Parathyroid adenoma (tissue), 2 donors: ENCODE data around the gene FXYD2.

Experiments
- H2AFZ ChIP-seq: fragments of 300-600 bp; sonication (generic); one replicate; pipeline ENCODE4 v1.7.0; 2017; ENCODE audit warnings: antibody characterized with exemption, mild to moderate bottlenecking
- H3K27ac ChIP-seq: fragments of 300-600 bp; sonication (generic); one replicate; pipeline ENCODE4 v1.7.0; 2017
- H3K27me3 ChIP-seq: fragments of 300-600 bp; sonication (generic); one replicate; pipeline ENCODE4 v1.7.0; 2017; ENCODE audit warnings: low read length; ENCODE audit not compliant: control insufficient read depth, insufficient read depth
- H3K36me3 ChIP-seq: fragments of 300-600 bp; sonication (generic); one replicate; pipeline ENCODE4 v1.7.0; 2017; ENCODE audit warnings: low read length; ENCODE audit not compliant: control insufficient read depth, insufficient read depth
- H3K4me1 ChIP-seq: fragments of 300-600 bp; sonication (generic); one replicate; pipeline ENCODE4 v1.7.0; 2017; ENCODE audit warnings: control low read depth
- H3K4me2 ChIP-seq: fragments of 300-600 bp; sonication (generic); one replicate; pipeline ENCODE4 v1.7.0; 2017; ENCODE audit warnings: low read length
- H3K4me3 ChIP-seq: fragments of 300-600 bp; sonication (generic); one replicate; pipeline ENCODE4 v1.7.0; 2017; ENCODE audit warnings: low read depth, low read length
- H3K79me2 ChIP-seq: fragments of 300-600 bp; sonication (generic); one replicate; pipeline ENCODE4 v1.7.0; 2017; ENCODE audit warnings: control low read depth
- H3K9ac ChIP-seq: fragments of 300-600 bp; sonication (generic); one replicate; pipeline ENCODE4 v1.7.0; 2017; ENCODE audit warnings: mild to moderate bottlenecking
- H3K9me3 ChIP-seq: fragments of 300-600 bp; sonication (generic); one replicate; pipeline ENCODE4 v1.7.0; 2017; ENCODE audit warnings: low read length; ENCODE audit not compliant: control insufficient read depth
- TF ChIP-seq, protein P1 (sequence below): fragments of 300-600 bp; sonication (generic); IDR thresholded peaks from one replicate; pipeline ENCODE4 v1.7.0; 2017; ENCODE audit warnings: antibody characterized with exemption, mild to moderate bottlenecking
- donor health status: primary hyperparathyroidism.

FXYD2 gene

DNA sequence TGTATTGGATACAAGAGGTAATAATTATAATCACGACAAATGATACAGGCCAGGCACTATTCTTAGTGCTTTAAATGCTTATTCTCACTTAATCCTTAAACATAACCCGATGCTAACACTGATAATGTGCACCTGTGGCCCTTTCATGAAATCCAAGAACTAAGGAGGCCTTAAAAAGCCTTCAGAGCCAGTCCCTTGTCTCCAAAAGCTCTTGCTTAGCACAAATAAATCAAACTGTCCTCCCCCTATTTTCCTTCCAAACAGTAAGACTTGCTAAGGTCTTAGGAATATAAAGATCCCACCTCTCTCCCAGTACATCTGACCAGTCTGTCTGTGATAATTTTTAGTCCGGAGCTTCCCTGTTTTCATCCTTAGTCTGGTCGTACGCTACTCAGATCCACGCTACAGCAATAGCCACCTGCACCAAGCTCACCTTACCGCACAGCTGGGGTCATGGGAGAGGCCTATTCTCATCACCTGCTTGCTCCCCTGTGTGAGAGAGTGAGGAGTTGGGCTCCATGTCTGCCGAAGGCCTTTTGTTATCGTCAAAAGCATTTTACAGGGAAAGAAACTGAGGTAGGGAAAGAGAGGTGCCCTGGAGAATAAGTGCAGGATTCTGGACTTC lies 35.1 kb upstream of the FXYD2 start:
- Histone ChIP-seq H3K79me2 (no peaks in the 10 kb centered on the region), H3K27me3 (no peaks in the 10 kb centered on the region), H3K4me2 (no peak overlapping the region), H3K27ac (no peak overlapping the region), H3K4me1 (no peaks in the 10 kb centered on the region), H3K36me3 (no peaks in the 10 kb centered on the region), H3K9me3 (no peaks in the 10 kb centered on the region), H3K9ac (no peak overlapping the region), H3K4me3 (no peak overlapping the region), H2AFZ (no peak overlapping the region)
- TF ChIP-seq, protein P1, sequence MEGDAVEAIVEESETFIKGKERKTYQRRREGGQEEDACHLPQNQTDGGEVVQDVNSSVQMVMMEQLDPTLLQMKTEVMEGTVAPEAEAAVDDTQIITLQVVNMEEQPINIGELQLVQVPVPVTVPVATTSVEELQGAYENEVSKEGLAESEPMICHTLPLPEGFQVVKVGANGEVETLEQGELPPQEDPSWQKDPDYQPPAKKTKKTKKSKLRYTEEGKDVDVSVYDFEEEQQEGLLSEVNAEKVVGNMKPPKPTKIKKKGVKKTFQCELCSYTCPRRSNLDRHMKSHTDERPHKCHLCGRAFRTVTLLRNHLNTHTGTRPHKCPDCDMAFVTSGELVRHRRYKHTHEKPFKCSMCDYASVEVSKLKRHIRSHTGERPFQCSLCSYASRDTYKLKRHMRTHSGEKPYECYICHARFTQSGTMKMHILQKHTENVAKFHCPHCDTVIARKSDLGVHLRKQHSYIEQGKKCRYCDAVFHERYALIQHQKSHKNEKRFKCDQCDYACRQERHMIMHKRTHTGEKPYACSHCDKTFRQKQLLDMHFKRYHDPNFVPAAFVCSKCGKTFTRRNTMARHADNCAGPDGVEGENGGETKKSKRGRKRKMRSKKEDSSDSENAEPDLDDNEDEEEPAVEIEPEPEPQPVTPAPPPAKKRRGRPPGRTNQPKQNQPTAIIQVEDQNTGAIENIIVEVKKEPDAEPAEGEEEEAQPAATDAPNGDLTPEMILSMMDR: no peak

DNA sequence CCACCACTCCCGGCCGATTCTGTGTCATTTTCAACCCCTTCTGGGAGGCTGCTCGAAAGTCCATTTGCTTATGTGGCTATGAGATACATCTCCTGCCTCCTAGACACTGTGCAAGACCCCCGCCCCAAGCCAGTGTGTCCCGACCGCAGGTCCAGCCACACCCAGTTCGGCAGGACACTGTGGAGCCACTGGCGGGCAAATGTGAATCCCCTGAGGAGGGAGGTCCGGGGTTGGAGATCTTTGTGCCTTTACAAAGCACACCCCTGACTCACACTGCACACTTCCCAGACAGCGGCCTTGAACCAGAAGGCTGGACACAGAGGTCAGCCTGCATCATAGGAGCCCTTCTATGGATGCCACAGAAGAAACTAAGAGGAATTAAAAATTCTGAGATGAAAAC lies 34.5 kb upstream of the FXYD2 start:
- Histone ChIP-seq H3K79me2 (no peaks in the 10 kb centered on the region), H3K27me3 (no peaks in the 10 kb centered on the region), H3K4me3 (no peak overlapping the region), H3K36me3 (no peaks in the 10 kb centered on the region), H3K27ac (no peak overlapping the region), H3K9ac (no peak overlapping the region), H3K4me2 (no peak overlapping the region), H3K4me1 (no peaks in the 10 kb centered on the region), H2AFZ (no peak overlapping the region), H3K9me3 (no peaks in the 10 kb centered on the region)
- TF ChIP-seq, protein P1: no peak

DNA sequence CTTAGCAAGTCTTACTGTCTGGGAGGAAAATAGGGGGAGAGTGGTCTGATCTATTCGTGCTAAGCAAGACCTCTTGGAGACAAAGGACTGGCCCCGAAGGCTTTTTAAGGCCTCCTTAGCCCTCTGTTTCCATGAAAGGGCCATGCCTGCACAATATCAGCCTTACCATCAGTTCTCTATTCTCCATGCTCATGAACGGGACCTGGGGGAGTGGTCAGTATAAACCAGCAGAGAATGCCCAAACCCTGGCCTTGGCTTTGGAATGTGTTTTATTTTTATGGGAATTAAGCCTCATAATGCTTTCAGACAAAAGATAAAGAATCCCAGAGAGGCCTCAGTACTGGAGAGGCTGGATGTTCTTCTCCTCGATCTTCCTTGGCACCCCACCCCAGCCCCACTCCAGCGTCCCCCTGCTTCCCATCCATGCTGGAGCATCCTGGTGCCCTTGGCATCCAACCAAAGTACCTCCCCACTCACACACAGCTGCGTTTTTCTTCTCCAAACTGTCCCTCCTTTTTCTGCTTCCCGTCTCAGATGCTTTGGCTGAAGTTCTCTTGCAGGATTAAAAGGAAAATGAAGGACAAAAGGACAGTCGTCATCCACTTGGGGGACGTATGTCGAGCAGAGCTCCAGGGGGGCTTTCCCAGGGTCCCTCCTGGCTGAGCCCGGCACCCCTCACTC lies 33.3 kb upstream of the FXYD2 start:
- no peaks in the 10 kb centered on the region for H3K9me3 ChIP-seq
- no peak overlapping the region for H2AFZ ChIP-seq
- H3K4me2 ChIP-seq: no peak overlapping the region
- no peak overlapping the region for H3K4me3 ChIP-seq
- H3K79me2 ChIP-seq: no peaks in the 10 kb centered on the region
- H3K36me3 ChIP-seq: no peaks in the 10 kb centered on the region
- no peak overlapping the region for H3K27ac ChIP-seq
- H3K4me1 ChIP-seq: no peaks in the 10 kb centered on the region
- no peaks in the 10 kb centered on the region for H3K27me3 ChIP-seq
- TF ChIP-seq, protein P1: no peak
- H3K9ac ChIP-seq: no peak overlapping the region

DNA sequence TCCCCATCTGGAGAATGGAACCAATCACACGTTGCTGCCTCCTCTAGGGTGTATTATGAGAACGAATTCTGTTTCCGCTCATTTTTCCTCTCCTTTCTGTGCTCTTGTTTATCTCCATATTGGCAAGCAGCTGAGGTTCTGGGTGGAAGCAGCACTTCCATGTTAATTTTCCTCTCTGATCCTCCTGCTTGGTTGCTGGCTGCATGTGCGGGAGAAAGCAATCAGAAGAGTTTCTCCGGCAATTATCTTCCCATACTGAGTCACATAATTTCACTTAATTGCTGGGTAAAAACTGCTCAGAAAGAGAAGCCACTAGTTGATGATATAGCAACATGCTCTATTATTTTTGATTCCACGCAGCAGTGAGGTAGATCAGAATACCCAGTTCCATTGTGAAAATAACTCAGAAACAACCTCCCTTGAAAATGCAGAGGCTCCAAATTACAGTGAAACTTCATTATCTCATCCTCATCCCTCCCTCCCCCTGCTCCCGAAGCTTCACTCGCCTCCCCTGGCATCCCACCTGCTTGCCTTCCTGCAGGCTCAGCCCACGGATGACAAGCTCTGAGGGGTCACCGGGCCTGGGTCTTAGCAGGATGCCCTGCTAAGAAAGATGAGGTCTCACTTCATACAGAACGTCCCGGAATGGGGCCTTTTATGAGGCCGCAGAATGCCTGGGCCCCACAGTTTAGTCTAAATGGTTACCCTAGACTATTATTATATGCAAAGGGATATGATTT lies 31.5 kb upstream of the FXYD2 start:
- Histone ChIP-seq H3K4me2 (no peak overlapping the region), H3K27ac (no peak overlapping the region), H3K9ac (no peak overlapping the region), H3K9me3 (no peaks in the 10 kb centered on the region), H3K79me2 (no peaks in the 10 kb centered on the region), H3K36me3 (no peaks in the 10 kb centered on the region), H3K4me3 (no peak overlapping the region), H3K4me1 (no peaks in the 10 kb centered on the region), H3K27me3 (no peaks in the 10 kb centered on the region), H2AFZ (no peak overlapping the region)
- TF ChIP-seq, protein P1: no peak
